HepG2 (cell line): ENCODE measurements around the gene EPB41L1.

ENCODE experiments used
- FOSL1 ChIP-seq: sonication (generic); formaldehyde crosslinking; IDR thresholded peaks from 2 replicates; pipeline ENCODE4 v1.9.0; 2021; ENCODE audit warnings: missing genetic modification reagents, borderline replicate concordance
- TF ChIP-seq, protein P1 (sequence below): fragments of 450-650 bp; IDR thresholded peaks from 2 replicates; pipeline ENCODE4 v1.6.1; 2016

GRCh38 chr20:36215778-36216177 lies 61.2 kb downstream of the EPB41L1 start:
- TF ChIP-seq FOSL1 (CRISPR knock-in tag): no peak
- TF ChIP-seq, protein P1, sequence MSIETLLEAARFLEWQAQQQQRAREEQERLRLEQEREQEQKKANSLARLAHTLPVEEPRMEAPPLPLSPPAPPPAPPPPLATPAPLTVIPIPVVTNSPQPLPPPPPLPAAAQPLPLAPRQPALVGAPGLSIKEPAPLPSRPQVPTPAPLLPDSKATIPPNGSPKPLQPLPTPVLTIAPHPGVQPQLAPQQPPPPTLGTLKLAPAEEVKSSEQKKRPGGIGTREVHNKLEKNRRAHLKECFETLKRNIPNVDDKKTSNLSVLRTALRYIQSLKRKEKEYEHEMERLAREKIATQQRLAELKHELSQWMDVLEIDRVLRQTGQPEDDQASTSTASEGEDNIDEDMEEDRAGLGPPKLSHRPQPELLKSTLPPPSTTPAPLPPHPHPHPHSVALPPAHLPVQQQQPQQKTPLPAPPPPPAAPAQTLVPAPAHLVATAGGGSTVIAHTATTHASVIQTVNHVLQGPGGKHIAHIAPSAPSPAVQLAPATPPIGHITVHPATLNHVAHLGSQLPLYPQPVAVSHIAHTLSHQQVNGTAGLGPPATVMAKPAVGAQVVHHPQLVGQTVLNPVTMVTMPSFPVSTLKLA: no peak
